WTC11 (cell line): ENCODE data around the gene INO80.

Experiments
- CREM ChIP-seq: sonication (generic); formaldehyde crosslinking; IDR thresholded peaks from 2 replicates; pipeline ENCODE4 v1.8.1; 2022; ENCODE audit warnings: mild to moderate bottlenecking, missing genetic modification reagents, moderate library complexity
- CTCF ChIP-seq: fragments of 200-600 bp; IDR thresholded peaks from 2 replicates; pipeline ENCODE4 v1.8.0; 2022; ENCODE audit warnings: antibody characterized with exemption
- FOXP1 ChIP-seq: sonication (generic); formaldehyde crosslinking; IDR thresholded peaks from 2 replicates; pipeline ENCODE4 v1.8.0; 2022; ENCODE audit warnings: missing genetic modification reagents, mild to moderate bottlenecking, moderate library complexity, borderline replicate concordance
- NR1H2 ChIP-seq: sonication (generic); formaldehyde crosslinking; IDR thresholded peaks from 2 replicates; pipeline ENCODE4 v1.9.0; 2021; ENCODE audit warnings: mild to moderate bottlenecking, moderate library complexity, missing genetic modification reagents
- ZMAT4 ChIP-seq: fragments of 250-450 bp; sonication (Bioruptor Pico); IDR thresholded peaks from 2 replicates; pipeline ENCODE4 v1.9.0; 2021; ENCODE audit warnings: mild to moderate bottlenecking
- ZSCAN18 ChIP-seq: fragments of 250-450 bp; sonication (Bioruptor Pico); IDR thresholded peaks from 2 replicates; pipeline ENCODE4 v2.1.2; 2022; ENCODE audit warnings: mild to moderate bottlenecking, moderate library complexity

- TF ChIP-seq FOXP1 (CRISPR knock-in tag) (no peak), CREM (CRISPR knock-in tag) (no peak), ZMAT4 (no peak), NR1H2 (CRISPR knock-in tag) (no peak), ZSCAN18 (CRISPR knock-in tag) (no peak), CTCF (no peak)
Observed at GRCh38 chr15:41133454-41133853, 17.4 kb upstream of the INO80 start.
